GM19238 (cell line): ENCODE results near the gene SIRT3.
"Not testable (repeated sequence)": the region's sequence is repeated elsewhere in the genome, so short reads cannot be mapped to it uniquely, and the experiment has no call there.

ENCODE experiments used
- DNase-seq: peaks from one replicate; pipeline ENCODE4 v3.0.0; 2011; ENCODE audit warnings: low spot score; ENCODE audit not compliant: insufficient read length

SIRT3 gene

DNA sequence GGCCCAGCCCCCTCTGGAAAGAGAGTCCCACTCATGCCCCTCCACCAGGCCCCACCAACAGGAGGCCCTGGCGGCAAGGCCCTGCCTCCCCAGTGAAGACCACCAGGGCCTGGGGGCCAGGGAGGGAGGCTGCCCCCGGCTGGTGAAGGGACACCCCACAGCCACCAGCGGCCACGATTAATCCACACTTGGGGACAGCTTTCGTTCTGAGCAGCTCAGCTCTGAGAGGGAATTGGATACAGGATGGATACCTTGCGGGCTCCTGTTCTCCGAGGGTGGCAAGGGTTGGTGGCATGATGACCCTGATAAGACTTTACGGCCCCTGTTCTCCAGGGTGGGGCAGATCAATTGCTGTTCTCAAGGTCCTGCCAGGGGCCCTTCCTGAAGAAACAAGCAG, 35.2 kb upstream of the SIRT3 start:
- DNase-seq: no peak

DNA sequence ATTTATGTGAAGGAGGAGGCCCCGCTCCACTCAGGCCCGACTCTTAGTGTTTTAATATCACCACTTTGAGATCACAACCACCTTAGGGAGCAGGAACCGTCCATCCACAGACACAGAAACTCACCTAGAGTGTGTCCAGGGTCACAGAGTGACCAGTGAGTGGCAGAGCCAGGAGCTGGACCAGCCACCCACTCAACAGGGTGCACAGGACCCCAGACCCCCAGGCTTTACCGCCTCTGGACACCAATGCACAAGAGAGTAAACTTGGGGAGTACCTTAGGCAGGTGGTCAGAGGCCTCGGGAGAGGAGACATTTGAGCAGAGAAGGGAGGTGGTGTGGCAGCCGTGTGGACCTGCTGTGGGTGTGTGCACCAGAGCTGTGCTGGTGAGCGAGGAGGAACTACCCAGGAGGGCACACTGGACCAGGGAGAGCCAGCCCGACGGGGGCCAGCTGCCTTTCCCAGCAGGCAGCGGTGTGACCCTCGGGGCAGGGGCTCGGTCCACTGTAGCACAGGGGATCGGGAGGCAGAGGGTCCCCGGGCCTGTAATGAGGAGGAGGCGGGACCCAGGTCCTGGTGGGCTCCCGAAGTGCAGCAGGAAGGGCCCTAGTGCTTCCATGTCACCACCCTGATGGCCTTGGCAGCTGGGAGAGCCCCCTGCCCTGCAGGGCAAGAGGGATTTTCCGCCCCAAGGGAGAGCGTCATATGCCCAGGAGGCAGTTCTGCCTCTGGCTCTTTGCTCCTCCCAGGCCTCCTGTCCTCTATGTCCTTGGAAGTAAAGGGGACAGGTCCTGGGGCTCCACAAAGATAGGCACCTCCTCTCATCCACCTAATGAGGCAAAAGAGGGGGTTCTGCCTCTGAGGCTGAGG, 34.5 kb upstream of the SIRT3 start:
- DNase-seq: no peak

DNA sequence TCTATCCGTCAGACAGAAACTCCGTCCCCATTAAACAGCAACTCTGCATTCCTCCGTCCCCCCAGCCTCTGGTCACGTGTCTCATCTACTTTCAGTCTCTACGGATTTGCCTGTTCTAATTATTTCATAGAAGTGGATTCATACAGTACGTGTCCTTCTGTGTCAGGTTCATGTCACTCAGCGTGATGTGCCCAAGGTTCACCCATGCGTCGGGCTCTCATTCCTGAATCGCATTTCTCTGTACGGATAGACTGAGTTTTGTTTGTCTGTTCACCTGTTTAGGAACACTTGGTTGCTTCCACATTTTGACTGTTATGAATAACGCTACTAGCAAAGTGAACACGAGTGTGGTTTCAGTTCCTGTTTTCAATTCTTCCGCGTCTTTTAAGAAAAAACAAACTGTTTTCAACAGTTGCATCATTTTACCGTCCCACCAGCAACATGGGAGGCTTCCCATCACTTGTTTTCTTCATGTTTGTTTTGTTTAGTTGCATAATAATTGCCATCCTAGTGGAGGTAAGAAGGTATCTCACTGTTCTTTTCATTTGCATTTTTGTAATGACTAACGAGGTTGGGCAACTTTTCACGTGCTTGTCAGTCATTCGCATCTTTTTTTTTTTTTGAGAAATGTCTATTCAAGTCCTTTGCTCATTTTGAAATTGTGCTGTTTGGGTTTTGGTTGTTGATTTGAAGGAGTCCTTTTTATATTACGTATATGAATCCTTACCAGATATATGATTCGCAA, 33.2 kb upstream of the SIRT3 start:
- DNase-seq: no peak

DNA sequence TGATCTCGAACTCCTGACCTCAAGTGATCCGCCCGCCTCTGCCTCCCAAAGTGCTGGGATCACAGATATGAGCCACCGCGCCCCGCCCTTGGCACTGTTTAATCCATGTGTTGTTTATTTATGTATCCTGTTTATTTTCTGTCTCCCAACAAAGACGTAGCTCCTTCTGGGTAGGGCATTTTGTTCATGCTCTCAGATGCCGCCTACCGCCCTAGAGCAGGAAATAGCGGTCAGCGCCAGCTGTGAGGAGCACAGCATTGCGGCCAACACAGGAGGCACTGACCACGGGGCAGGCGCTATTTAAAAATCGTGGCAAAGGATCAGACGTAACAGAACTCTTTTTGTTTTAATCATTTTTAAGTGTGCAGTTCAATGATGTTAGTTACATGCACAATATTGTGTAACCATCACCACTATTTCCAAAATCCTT, 32.6 kb upstream of the SIRT3 start:
- not testable (repeated sequence) for DNase-seq

- DNase-seq: no peak
Observed at GRCh38 chr11:267491-267994, 31.4 kb upstream of the SIRT3 start.

GRCh38 chr11:266676-267439, 30.7 kb upstream of the SIRT3 start:
- DNase-seq: no peak

- no peak for DNase-seq
Observed at GRCh38 chr11:261624-262023, 25.5 kb upstream of the SIRT3 start.

DNA sequence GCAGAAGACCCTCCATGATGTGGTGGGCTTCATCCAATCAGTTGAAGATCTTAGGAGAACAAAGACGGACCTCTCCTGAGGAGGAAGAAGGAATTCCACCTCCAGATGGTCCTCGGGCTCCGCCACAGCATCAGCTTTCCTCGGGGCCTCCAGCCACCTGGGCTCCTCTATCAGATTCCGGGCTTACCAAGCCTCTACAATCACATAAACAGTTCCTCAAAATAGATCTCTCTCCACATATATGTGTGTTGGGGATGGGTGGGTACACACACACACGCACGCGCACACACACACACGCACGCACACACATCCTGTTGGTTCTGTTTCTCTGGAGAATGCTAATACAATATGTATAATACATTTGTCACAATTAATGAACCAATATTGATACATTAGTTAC, 23.3 kb upstream of the SIRT3 start:
- DNase-seq: no peak

GRCh38 chr11:257766-258493, 21.8 kb upstream of the SIRT3 start:
- DNase-seq: no peak

DNA sequence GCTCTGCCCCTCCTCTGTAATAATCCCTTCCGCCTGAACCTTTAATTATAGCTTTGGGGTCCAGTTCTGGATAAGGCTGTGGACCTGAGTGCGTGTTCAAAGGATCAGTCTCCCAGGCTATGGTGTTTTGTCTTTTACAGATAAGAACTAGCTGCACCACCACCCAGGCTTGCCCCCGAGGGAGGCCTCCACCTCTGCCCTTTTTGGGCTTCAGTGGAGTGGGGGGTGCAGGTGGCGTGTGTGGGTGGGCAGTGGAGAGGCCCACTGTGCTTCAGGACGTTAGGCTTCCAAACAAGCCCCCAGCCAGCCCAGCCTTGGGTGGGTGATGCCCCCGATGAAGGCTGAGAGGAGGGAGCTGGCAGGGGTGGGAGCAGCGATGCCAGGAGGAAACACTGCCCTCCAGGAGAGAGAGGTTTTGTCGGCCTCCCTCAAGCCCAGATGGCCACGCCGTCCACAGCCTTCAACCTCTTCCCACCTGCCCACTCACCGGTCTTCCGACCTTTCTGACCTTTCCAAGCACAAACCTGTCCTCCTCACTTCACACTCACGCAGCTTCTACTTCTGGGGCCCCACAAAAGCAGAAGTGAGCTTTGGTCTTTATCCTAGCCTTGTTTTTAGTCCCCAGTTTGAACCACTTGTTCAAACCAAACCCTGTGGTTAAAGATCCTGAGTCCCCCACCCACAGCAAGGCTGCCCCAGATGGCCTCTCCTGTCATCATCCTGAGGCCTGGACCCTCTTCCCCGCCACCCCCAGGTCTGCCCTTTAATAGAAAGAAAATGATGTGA, 21.0 kb upstream of the SIRT3 start:
- no peak for DNase-seq

GRCh38 chr11:255816-256215, 19.7 kb upstream of the SIRT3 start:
- DNase-seq: no peak

DNA sequence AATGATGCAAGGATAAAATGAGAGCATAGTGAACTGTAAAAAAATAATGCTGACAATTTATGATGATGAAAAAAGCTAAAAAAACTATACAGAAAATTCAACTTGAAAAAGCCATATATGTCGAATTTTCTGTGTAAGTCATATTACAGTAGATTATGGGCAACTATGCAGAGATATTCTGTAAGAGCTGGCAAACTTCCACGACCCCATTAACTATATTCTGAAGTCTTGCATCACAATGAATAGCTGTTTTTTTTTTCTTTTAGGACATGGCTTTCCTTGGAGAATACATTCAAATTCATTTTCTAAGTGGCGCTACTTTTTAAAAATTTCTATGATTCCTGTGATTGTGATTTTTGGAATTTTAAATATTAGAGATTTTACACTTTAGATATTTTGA, 19.0 kb upstream of the SIRT3 start:
- DNase-seq: no peak

DNA sequence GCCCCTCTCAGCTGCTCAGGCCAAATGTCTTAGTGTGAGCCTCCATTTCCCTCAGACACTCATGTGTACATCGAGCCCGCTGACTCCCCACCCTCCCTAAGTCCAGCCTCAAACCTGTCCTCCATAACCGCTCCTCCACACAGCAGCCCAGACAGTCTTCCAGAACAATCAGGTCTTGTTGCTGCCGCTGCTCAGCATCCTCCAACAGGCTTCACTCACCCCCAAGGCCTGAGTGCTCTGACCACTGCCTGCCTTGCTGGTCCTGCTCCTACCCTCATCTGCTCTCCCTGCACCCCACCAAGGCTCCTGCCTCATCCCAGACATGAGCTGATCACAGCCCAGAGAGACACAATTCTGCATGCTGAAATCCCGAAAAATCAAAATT, 17.7 kb upstream of the SIRT3 start:
- DNase-seq: no peak

- no peak for DNase-seq
Observed at GRCh38 chr11:253160-253885, 17.2 kb upstream of the SIRT3 start.

GRCh38 chr11:252666-253065, 16.5 kb upstream of the SIRT3 start:
- DNase-seq: no peak

DNA sequence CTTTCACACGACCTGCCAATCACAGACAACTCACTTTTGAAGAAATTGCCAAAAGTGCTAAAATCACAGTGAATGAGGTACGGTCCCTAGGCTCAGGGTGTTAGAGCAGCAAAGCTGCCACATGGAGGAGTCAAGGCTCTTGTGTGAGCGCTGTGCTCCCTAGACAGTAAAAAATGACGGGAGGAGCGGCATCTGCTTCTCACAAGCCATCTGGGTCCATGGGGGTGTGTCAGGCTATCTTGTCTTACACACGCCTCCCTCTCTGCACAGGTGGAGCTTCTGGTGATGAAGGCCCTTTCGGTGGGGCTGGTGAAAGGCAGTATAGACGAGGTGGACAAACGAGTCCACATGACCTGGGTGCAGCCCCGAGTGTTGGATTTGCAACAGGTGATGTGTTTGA, 15.4 kb upstream of the SIRT3 start:
- DNase-seq: no peak

DNA sequence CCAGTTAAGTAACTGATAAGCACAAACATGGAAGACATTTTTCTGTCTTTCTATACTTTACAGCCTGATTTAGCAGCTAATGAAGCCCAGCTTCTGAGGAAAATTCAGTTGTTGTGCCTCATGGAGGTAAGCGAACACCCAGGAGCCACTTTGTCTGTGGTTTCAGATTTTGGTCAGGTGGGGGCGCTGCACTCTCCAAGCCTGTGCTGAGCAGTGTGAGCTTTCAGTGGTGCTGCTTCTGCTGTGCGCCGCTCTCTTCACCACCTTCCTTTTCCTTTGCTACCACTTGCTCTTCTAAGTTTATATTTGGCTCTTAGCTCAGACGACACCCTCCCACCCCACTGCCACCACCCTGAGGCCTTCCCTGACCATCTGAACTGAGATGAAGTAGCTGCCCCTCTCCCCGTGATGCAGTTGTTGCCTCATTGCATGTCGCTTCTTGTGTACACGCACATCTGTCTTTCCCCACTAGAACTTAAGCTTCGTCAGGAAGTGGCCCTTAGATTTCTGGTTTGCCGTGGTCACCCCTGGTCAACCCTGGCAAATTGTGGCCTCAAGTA, 14.7 kb upstream of the SIRT3 start:
- DNase-seq: no peak

DNA sequence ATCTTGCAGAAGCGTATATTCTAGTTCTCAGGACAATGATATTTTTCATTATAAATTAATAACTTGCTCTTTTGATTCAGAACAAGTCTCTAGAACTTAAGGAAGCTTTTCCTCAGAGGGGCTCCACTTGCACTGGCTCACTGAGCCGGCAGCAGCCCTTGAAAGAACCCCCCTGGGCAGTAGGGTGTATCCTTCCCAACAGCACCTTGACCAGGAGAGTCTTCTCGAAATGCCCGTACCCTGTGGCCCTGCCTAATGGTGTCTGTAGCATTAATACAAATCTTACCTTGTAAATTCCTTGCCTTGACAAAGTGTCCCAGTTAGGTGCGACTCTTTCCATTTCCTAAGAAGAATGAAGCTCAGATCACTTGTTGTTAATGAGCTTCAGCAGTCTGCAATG, 14.1 kb upstream of the SIRT3 start:
- DNase-seq: no peak

DNA sequence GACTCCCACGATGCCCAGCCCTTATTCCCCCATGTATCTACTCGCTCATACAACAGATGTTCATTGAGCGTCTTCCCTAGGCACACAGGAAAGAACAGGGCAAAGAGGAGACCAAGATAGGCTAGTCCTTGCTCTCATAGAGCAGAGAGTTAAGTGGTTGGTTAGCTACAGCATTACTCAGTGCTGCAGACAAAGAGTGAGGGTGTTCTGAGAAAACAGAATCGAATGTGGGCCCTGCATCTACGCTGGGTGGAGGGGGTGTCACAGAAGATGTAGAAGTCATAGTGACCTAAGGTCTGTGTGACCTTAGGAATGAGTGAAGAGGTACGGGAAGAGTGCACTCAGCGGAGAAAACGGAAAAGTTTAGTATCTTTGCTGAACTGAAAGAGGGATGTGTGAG, 12.9 kb upstream of the SIRT3 start:
- DNase-seq: no peak
